Measurements from ENCODE around the gene AXIN1. TPM values are rescaled to one million over a fixed set of nuclear protein-coding genes. Genes with fewer than 3 reads are reported as not detected.
A peak's percentile ranks its signal among the peaks of the same experiment; 100 is the strongest.

Gene AXIN1
- total RNA-seq, 2 donors from 2014 or later: 14.8 TPM

DNA sequence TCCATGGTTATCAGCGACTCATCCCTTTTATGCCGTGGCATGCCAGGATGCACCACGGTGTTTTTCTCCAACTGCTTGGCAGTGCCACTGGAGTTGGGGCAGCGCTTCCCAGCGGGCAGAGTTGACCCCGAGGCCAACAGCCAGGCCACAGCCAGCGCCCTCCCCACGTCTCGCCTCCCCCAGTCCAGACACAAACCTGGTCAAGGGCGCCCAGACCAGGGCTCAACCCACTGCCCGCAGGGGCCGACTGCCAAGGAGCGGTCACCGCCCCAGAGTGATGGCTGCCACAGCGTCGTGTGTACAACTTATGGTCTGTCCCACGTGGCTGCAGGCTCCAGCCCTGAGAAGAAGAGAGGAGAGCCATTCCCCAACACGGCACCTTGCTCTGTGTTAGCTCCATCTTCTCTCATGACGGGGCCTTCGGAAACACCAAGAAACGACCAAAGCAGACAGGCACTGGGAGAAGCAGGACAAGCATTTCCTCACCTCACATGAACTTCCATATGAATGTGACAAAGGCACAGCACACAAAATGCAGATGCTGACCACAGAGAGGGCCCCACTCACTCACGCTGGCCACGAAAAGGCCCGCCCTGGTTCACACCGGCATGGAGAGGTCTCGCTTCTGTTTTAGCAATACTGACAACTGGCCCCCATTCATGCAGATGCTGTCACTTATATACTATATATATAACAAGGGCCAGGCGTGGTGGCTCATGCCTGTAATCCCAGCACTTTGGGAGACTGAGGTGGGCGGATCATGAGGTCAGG is 27.0 kb downstream of the AXIN1 start:
- ATAC-seq (no peak), DNase-seq (no peak)
- Histone ChIP-seq H3K36me3 (replicated peaks in 1 of 2; ENCODE audit: insufficient read depth in 1 of 2, low read depth in 2 of 2) (no peaks in the 10 kb centered on the region), H3K4me3 (no peak overlapping the region), H3K27me3 (no peaks in the 10 kb centered on the region), H3K9me3 (no peaks in the 10 kb centered on the region), H3K27ac (peak overlapping the region in 1 of 4 donors; percentile 24), H3K4me1 (peaks cover 21% of the 10 kb centered on the region)
- TF ChIP-seq, protein P1, sequence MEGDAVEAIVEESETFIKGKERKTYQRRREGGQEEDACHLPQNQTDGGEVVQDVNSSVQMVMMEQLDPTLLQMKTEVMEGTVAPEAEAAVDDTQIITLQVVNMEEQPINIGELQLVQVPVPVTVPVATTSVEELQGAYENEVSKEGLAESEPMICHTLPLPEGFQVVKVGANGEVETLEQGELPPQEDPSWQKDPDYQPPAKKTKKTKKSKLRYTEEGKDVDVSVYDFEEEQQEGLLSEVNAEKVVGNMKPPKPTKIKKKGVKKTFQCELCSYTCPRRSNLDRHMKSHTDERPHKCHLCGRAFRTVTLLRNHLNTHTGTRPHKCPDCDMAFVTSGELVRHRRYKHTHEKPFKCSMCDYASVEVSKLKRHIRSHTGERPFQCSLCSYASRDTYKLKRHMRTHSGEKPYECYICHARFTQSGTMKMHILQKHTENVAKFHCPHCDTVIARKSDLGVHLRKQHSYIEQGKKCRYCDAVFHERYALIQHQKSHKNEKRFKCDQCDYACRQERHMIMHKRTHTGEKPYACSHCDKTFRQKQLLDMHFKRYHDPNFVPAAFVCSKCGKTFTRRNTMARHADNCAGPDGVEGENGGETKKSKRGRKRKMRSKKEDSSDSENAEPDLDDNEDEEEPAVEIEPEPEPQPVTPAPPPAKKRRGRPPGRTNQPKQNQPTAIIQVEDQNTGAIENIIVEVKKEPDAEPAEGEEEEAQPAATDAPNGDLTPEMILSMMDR (IDR thresholded peaks at IDR 0.05): no peak
- no peak for TF ChIP-seq POLR2A (IDR thresholded peaks at IDR 0.05)
- intact Hi-C loops (cut with DNase I): no loop called here
- WGBS, 2 donors: 83 to 92% methylated on average over 14 to 28 of the region's 28 CpGs

DNA sequence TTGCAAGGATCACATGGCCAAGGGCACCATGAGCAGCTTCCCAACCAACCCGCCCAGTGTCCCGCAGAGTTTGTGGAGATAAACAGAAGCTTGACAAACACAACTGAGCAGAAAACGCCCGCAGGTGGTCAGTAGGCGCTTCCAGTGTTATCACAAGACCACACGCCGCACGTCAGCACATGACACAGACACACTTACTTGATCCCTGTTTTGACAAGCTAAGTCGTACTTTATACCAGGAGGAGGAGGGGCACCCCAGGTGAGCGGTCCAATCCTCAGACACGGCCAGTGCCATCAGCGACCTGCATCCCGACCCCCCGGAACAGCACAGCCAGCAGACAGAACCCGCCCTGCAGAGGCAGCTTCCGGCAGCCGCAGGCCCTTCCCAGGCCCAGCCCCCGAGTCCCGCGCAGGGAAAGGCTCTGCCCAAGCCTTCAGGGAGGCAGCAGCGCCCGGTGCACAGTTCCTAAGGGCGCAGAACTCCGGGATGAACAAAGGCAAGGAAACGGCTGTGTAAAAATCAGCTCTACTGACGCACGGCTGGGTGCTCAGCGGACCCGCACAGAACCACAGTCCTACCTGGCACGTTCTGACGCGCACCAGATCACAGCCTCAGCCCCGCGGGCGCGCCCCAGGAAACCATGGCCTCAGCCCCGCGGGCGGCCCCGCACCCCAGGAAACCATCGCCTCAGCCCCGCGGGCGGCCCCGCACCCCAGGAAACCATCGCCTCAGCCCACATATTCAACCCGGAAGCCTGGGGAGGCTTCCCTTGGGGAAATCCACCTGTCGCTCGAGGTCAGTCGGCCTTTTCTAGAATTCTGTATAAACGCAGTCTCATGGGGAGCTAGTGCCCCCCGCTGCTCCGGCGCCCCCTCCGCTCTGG is 27.8 kb downstream of the AXIN1 start:
- TF ChIP-seq, protein P1 (IDR thresholded peaks at IDR 0.05): no peak
- no peak for TF ChIP-seq POLR2A (IDR thresholded peaks at IDR 0.05)
- no peak for DNase-seq
- no peaks in the 10 kb centered on the region for H3K9me3 ChIP-seq
- 70 to 91% methylated on average over 11 to 48 of the region's 55 CpGs for WGBS, 2 donors
- H3K4me1 ChIP-seq: peaks cover 21% of the 10 kb centered on the region
- no peaks in the 10 kb centered on the region for H3K36me3 ChIP-seq (replicated peaks in 1 of 2; ENCODE audit: insufficient read depth in 1 of 2, low read depth in 2 of 2)
- H3K27ac ChIP-seq: no peak overlapping the region
- no peak overlapping the region for H3K4me3 ChIP-seq
- no peaks in the 10 kb centered on the region for H3K27me3 ChIP-seq
- intact Hi-C loops (cut with DNase I): no loop called here
- no peak for ATAC-seq

DNA sequence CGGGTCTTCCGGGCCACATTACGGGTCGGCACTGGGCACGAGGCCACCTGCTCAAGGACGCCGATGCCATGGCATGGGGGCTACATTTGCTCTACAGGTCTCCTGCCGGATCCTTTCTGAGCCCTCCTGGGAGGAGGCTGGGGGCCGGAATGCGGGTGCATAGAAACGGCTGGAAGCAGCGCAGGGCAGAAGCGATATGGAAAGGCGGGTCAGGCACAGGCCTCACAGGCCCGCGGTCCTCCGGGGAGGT is 28.4 kb downstream of the AXIN1 start:
- Histone ChIP-seq H3K4me1 (peaks cover 21% of the 10 kb centered on the region), H3K4me3 (no peak overlapping the region), H3K27me3 (no peaks in the 10 kb centered on the region), H3K36me3 (replicated peaks in 1 of 2; ENCODE audit: insufficient read depth in 1 of 2, low read depth in 2 of 2) (no peaks in the 10 kb centered on the region), H3K9me3 (no peaks in the 10 kb centered on the region), H3K27ac (no peak overlapping the region)
- intact Hi-C loops (cut with DNase I): no loop called here
- 85 to 92% methylated on average over 10 to 17 of the region's 17 CpGs for WGBS, 2 donors
- TF ChIP-seq, protein P1 (IDR thresholded peaks at IDR 0.05): no peak
- TF ChIP-seq POLR2A (IDR thresholded peaks at IDR 0.05): no peak
- no peak for ATAC-seq
- no peak for DNase-seq

DNA sequence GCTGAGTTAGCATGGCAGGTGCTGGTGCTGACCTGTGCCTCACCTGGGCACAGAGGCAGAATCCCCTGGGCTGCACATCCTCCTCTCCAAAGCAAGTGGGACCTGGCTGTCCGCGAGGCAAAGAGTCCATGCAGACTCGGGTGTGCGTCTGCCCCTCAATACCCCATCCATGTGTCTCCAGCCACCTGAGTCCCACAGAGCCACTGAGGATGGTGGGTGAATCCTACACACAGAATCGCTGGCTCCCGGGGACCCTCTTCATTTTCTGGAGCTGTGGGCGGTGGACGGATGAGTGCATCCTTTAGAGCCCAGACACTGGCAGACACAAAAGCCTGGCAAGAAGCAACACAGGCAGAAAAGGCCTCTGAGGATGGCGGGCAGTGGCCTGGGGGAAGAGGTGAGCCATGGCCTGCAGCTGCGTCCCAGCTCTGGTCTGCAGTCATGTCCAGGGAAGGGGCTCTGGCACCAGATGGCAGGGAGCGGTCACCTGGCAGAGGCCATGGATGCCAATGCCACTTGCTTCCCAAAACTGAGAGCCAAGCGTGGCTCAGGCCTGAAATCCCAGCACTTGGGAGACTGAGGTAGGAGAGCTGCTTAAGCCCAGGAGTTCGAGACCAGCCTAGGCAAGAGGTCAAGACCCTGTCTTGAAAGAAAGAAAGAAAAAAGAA is 29.9 kb downstream of the AXIN1 start:
- DNase-seq (no peak), ATAC-seq (no peak)
- no peak overlapping the region for H3K27ac ChIP-seq
- H3K36me3 ChIP-seq (replicated peaks in 1 of 2; ENCODE audit: insufficient read depth in 1 of 2, low read depth in 2 of 2): no peaks in the 10 kb centered on the region
- H3K27me3 ChIP-seq: no peaks in the 10 kb centered on the region
- peaks cover 13% of the 10 kb centered on the region for H3K4me1 ChIP-seq
- WGBS, 2 donors: 85 to 98% methylated on average over 7 to 12 of the region's 13 CpGs
- intact Hi-C loops (cut with DNase I): no loop called here
- no peak overlapping the region for H3K4me3 ChIP-seq
- TF ChIP-seq POLR2A (IDR thresholded peaks at IDR 0.05): no peak
- TF ChIP-seq, protein P1 (IDR thresholded peaks at IDR 0.05): no peak
- H3K9me3 ChIP-seq: no peaks in the 10 kb centered on the region
